ENCODE data around the gene NCOA3. TPM values are rescaled to one million over a fixed set of nuclear protein-coding genes. Genes with fewer than 3 reads are reported as not detected.

NCOA3 gene
- total RNA-seq, 1 donor from 2014 or later = 17.9 TPM

- no peak for TF ChIP-seq CTCF (conservative IDR thresholded peaks at IDR 0.05; ENCODE audit: low read depth, low read length)
- H3K4me3 ChIP-seq (ENCODE audit: low read depth, low read length) = no peak overlapping the region
- DNase-seq (ENCODE audit: low read depth) = no peak
Observed at GRCh38 chr20:47669152-47669425, 167.4 kb downstream of the NCOA3 start.

- no peak for TF ChIP-seq CTCF (conservative IDR thresholded peaks at IDR 0.05; ENCODE audit: low read depth, low read length)
- DNase-seq (ENCODE audit: low read depth) = no peak
- H3K4me3 ChIP-seq (ENCODE audit: low read depth, low read length) = no peak overlapping the region
Observed at GRCh38 chr20:47669489-47669888, 167.8 kb downstream of the NCOA3 start.

- TF ChIP-seq CTCF (conservative IDR thresholded peaks at IDR 0.05; ENCODE audit: low read depth, low read length) = no peak
- DNase-seq (ENCODE audit: low read depth) = no peak
- H3K4me3 ChIP-seq (ENCODE audit: low read depth, low read length) = no peak overlapping the region
Observed at GRCh38 chr20:47669927-47670890, 168.5 kb downstream of the NCOA3 start.

- no peak for DNase-seq (ENCODE audit: low read depth)
- H3K4me3 ChIP-seq (ENCODE audit: low read depth, low read length) = no peak overlapping the region
- no peak for TF ChIP-seq CTCF (conservative IDR thresholded peaks at IDR 0.05; ENCODE audit: low read depth, low read length)
Observed at GRCh38 chr20:47670913-47671312, 169.2 kb downstream of the NCOA3 start.

GRCh38 chr20:47672166-47672565 is 170.5 kb downstream of the NCOA3 start:
- DNase-seq (ENCODE audit: low read depth) = no peak
- TF ChIP-seq CTCF (conservative IDR thresholded peaks at IDR 0.05; ENCODE audit: low read depth, low read length) = no peak

GRCh38 chr20:47672886-47673670 is 171.4 kb downstream of the NCOA3 start:
- TF ChIP-seq CTCF (conservative IDR thresholded peaks at IDR 0.05; ENCODE audit: low read depth, low read length) = no peak
- no peak overlapping the region for H3K4me3 ChIP-seq (ENCODE audit: low read depth, low read length)
- no peak for DNase-seq (ENCODE audit: low read depth)

More at GRCh38 chr20:47672166-47672565, 170.5 kb downstream of the NCOA3 start:
- no peak overlapping the region for H3K4me3 ChIP-seq (ENCODE audit: low read depth, low read length)
